GM21717 (cell line): ENCODE measurements around the gene ZNF25.
"Not testable (repeated sequence)": the region's sequence is repeated elsewhere in the genome, so short reads cannot be mapped to it uniquely, and the experiment has no call there.

Source experiments
- ATAC-seq: cut with Tn5 transposase; IDR thresholded peaks from one replicate; pipeline ENCODE4 v1.9.1; 2021; ENCODE audit warnings: mild to moderate bottlenecking, moderate library complexity; ENCODE audit not compliant: unreplicated experiment

ZNF25 gene

GRCh38 chr10:37948210-37948609 is 28.2 kb downstream of the ZNF25 start:
- ATAC-seq: no peak

GRCh38 chr10:37947526-37947925 is 28.9 kb downstream of the ZNF25 start:
- ATAC-seq: no peak

GRCh38 chr10:37937864-37938263 is 38.6 kb downstream of the ZNF25 start:
- ATAC-seq: no peak

GRCh38 chr10:37934791-37935190 is 41.7 kb downstream of the ZNF25 start:
- ATAC-seq: no peak

GRCh38 chr10:37930423-37930822 is 46.0 kb downstream of the ZNF25 start:
- no peak for ATAC-seq

GRCh38 chr10:37908165-37908564 is 68.3 kb downstream of the ZNF25 start:
- ATAC-seq: not testable (repeated sequence)

GRCh38 chr10:37906382-37906781 is 70.1 kb downstream of the ZNF25 start:
- ATAC-seq: no peak
